A172 (cell line): ENCODE results near the gene PNN. TPM values are rescaled to one million over a fixed set of nuclear protein-coding genes. Genes with fewer than 3 reads are reported as not detected.
"Not testable (repeated sequence)": the region's sequence is repeated elsewhere in the genome, so short reads cannot be mapped to it uniquely, and the experiment has no call there.

Experiments used
- DNase-seq: peaks from one replicate; pipeline ENCODE4 v3.0.0-alpha.2; 2015; ENCODE audit warnings: low spot score
- total RNA-seq: library from RNA; depleted of rRNA; stranded (reverse); fragments of >200 nt; shearing (Covaris generic); gene quantifications from 2 replicates; pipeline ENCODE4 v1.2.3, GENCODE V29; 2014; rRNA removed

The PNN gene
- total RNA-seq, 1 experiment from 2014 or later = 26.2 TPM

DNA sequence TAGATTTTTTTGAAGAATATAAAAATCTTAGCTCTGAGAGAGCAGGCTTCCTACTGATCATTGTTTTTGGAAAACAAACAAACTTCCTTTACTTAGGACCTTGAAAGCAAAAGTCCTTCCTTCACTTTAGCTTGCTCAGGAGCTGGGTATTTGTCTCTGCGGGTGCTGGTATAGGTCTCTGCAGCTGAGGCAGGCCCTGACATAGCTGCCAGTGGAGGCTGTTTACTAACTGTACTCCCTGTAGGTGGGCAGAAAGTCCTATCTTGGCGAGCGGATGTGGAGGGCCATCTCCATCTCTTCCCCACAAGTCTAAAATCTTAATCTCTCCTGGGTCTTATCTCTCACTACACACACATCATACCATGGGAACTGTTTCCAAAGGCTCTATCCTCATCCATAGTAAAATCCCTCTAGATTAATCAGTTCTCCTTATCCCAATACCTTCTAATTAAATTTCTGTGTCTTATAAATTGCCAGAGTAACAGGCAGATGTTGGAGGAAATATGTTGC is 54.6 kb downstream of the PNN start:
- no peak for DNase-seq

DNA sequence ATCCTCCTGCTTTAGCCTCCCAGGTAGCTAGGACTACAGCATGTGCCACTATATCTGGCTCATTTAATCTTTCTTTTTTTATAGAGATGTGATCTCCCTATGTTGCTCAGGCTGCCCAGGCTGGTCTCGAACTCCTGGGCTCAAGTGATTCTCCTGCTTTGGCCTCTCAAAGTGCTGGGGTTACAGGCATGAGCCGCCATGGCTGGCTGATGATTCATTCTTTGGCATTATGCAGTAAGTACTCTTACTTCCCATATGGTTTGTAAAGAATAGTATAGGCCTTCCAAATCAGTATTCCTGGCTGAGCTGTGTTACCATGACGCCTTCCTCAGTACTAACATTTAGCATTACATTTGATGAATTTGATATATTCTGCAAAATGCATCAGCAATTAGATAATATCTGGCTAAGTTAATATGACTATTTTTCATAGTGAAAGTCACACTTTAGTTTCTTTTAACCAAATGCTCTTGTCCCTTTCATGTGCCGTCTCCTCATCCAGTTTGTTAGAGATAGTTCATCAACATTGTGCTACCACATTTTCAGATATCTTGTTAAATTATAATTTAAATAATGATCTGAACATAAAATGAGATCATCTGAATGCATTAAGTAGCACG is 55.5 kb downstream of the PNN start:
- no peak for DNase-seq

DNA sequence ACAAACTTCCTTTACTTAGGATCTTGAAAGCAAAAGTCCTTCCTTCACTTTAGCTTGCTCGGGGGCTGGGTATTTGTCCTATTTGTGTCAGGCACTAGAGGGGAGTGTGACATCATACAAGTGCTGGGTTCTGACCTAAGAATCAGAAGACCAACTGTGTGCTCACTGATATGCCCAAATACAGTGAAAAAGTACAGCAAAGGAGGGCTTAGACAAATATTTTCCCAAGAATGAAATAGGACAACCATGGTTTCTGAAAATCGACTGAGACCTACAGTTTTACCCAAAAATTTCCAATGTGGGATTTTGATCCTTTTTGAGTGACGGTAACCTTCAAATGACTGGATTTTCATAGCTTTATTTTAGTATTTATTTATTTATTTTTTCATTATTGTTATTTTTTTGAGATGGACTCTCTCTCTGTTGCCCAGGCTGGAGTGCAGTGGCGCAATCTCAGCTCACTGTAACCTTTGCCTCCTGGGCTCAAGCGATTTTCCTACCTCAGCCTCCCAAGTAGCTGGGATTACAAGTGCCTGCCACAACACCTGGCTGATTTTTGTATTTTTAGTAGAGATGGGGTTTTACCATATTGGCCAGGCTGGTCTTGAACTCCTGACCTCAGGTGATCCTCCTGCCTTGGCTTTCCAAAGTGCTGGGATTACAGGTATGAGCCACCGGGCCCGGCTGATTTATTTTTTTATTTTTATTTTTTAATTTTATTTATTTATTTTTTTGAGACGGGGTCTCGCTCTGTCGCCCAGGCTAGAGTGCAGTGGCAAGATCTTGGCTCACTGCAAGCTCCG is 56.9 kb downstream of the PNN start:
- not testable (repeated sequence) for DNase-seq

Other genes with a start within 250 kb of the PNN start
- 108 and 127 TPM in 2 replicates for gene SEC23A, start 72.0 kb upstream of the PNN start, total RNA-seq
- gene GEMIN2, start 60.9 kb upstream of the PNN start, total RNA-seq = 21.0 and 24.2 TPM in 2 replicates
- gene TRAPPC6B, start 4.9 kb upstream of the PNN start, total RNA-seq = 14.6 and 20.8 TPM in 2 replicates
- 6.8 and 10.9 TPM in 2 replicates for gene MIA2, start 58.7 kb downstream of the PNN start, total RNA-seq